HG03135 (cell line): Measurements from ENCODE around the gene ITGBL1.
A peak's percentile ranks its signal among the peaks of the same experiment; 100 is the strongest.

ENCODE experiments used
- ATAC-seq: cut with Tn5 transposase; IDR thresholded peaks from one replicate; pipeline ENCODE4 v1.9.1; 2021; ENCODE audit warnings: mild to moderate bottlenecking, moderate library complexity; ENCODE audit not compliant: unreplicated experiment

The ITGBL1 gene, protein sequence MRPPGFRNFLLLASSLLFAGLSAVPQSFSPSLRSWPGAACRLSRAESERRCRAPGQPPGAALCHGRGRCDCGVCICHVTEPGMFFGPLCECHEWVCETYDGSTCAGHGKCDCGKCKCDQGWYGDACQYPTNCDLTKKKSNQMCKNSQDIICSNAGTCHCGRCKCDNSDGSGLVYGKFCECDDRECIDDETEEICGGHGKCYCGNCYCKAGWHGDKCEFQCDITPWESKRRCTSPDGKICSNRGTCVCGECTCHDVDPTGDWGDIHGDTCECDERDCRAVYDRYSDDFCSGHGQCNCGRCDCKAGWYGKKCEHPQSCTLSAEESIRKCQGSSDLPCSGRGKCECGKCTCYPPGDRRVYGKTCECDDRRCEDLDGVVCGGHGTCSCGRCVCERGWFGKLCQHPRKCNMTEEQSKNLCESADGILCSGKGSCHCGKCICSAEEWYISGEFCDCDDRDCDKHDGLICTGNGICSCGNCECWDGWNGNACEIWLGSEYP

DNA sequence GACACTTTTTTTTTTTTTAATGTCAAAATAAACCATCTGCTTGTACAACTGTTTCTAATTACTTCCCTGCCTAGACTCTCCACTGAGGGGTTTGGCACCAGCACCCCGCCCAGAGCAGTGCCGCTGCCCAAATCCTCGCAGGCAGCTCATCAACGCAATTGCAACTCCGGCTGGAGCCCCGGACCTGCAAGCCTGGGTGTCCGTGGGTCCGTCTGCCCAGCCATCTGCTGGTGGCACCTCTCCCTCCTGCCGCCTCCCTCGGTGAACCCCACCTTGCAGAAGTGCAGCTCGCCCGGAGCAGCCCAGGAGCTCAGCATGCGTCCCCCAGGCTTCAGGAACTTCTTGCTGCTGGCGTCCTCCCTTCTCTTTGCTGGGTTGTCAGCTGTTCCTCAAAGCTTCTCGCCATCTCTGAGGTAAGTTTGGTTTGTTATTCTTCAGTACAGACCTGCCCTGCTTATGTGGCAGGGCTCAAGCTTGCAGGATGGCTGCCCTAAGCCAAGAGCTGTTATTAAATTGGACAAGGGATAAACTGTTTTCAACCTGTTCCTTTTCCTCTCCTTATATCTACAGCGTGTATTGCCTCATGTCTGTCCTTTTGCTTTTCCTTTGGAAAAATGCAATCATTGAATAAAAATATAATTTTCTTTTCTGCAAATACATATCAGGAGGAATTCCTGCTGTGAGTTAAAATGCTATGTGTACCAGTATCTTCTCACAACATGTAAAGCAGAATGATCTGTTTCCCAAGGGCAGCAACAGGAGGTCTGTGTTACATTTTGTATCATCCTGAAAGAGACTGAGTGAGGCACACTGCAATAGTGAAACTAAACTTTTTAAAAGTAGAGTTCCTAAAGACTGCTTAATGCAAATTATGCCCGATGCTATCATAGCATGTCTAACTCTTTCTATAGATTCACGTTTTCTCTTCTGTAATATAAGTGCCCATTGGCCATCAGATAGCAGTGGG lies at the start of gene ITGBL1:
TSS of gene ITGBL1 (plus strand) at position 157 of the 967 bp plus-strand sequence. CDS start at position 316, 159 bp downstream.
- peak; percentile 82 for ATAC-seq

- no peak for ATAC-seq
Observed at GRCh38 chr13:101406791-101407190, 45.7 kb upstream of the ITGBL1 start.

GRCh38 chr13:101408154-101408553 lies 44.3 kb upstream of the ITGBL1 start:
- ATAC-seq, result no peak

GRCh38 chr13:101408992-101409656 lies 43.4 kb upstream of the ITGBL1 start:
- no peak for ATAC-seq

DNA sequence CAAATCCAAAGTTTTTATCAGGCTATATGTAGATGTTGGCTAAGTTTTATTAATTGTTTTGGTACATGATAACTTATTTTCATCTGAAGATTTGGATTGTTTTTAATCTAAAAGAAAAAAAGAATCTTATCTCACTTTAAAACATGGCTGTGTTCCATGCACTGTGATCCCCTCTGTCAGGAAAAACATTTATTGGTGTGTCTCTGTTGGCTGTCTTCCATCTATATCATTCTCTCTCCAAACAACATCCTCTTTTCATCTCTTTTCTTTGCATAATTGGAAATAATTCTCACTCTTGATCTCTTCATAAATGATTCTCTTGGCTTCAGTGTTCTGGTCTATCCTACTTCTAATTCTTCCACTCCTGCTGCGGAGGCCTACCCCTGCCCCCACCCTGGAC lies 40.4 kb upstream of the ITGBL1 start:
- no peak for ATAC-seq

- no peak for ATAC-seq
Observed at GRCh38 chr13:101415358-101416174, 36.9 kb upstream of the ITGBL1 start.

DNA sequence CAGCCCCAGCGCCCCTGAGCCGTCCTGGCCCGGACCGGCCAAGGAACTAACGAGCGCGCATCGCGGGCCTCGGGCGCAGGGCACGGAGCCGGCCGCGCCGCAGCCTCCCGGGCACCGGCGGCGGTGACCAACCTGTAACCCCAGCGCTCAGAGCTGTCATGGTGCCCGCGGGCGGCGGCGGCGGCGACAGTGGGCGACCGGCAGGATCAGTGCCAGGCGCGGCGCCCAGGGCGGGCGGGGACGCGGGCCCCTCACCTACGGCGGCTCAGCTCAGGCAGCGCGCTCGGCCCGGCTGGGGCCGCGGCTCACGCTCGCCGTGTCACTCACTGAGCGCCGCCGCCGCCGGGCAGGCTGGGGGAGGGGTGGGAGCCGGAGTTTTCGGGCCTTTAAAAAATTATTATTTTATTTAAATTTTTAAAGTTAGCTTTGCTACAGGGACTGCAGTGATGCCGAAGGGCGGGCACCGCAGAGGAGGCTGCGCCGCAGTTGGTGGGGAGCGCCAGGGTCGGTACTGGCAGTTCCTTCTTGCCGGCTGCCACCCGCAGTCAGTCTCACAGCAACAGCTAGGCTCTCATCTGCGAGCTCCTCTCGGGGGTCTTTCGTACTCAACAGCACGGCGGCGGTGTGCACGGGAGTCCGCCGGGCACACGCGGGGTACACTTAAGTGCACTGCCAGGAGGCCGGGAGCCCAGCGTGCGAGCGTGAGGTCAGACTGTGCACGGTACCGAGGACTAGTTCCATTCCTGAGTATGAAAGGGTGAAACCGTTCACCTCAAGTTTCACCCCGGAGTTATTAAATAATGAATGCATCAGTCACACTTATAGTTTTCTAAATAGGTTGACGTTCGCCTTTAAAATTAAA lies 36.1 kb upstream of the ITGBL1 start, which contains the start of gene NALCN:
TSS of gene NALCN (minus strand) at position 328 of the 862 bp plus-strand sequence. CDS start 17,382 bp downstream, outside the sequence.
- no peak for ATAC-seq

DNA sequence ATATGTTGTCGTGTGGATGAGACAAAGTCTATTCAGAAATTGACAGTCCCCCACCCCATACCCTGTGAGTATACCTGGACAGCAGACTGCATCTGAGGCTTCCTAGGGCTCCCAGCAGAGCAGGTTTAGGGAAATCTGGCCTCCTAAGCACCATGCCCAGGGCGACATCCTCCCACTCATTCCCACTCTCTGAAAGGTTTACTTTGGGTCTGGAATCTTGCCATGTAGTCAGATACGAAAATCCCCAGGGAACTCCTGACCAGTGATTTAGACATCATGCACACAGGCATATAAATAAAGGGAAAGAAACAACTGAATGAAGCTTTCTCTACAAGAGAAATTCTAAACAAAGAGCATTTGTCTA lies 35.5 kb upstream of the ITGBL1 start:
- no peak for ATAC-seq

- no peak for ATAC-seq
Observed at GRCh38 chr13:101417501-101417900, 35.0 kb upstream of the ITGBL1 start.

DNA sequence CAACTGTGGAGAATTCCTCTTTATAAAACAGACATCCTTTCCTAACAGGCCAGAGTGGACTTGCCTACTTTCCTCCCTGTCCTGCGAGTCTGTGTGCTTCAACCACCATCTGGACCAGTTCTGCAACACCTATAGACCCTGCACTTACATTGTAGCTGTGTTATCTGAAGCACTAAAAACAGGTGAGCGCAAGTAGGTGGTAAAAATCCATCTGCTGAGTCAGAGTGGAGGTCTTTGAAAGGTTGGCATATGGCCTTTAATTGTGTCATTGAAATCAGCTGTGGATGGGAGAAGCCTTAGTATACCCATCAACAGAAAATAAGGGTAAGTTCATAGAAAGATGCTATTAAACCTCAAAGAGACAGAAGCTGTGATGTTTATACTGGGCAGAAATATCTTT lies 28.6 kb upstream of the ITGBL1 start:
- no peak for ATAC-seq

GRCh38 chr13:101424381-101425155 lies 27.9 kb upstream of the ITGBL1 start:
- ATAC-seq, result no peak

DNA sequence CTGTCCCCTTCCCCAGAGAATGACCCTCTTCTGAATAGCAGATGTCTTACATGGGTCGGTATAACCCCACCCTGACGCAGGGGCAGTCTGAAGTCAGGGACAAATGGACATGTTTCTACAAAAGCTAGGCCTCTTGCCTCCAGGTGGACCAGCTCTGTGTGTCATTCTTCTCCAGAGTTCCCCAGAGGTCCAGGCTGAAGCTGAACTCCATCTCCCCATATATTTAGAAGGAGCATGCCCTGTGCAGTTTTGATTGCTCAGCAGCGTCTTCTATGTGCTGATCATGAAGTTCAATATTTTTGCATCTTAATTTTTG lies 27.4 kb upstream of the ITGBL1 start:
- ATAC-seq, result no peak

- no peak for ATAC-seq
Observed at GRCh38 chr13:101425623-101426022, 26.9 kb upstream of the ITGBL1 start.

DNA sequence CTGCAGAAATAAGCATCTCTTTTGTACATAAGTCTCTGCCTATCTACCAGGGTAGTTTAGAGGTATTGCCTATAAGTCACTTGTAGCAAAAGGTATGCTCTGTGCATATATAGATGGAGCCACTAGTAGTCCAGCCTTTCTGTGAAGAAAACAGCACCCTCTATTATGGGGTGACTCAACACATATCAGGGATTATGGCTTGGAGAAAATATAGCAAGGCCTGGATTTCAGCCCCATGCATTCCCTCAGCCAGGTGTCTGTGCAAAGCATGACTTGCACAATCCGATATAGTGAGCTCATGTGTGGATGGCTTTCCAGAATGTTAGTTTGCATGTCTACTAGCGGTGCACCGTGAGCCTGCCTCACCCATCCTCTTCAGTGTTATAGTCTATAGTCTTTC lies 22.7 kb upstream of the ITGBL1 start:
- no peak for ATAC-seq

DNA sequence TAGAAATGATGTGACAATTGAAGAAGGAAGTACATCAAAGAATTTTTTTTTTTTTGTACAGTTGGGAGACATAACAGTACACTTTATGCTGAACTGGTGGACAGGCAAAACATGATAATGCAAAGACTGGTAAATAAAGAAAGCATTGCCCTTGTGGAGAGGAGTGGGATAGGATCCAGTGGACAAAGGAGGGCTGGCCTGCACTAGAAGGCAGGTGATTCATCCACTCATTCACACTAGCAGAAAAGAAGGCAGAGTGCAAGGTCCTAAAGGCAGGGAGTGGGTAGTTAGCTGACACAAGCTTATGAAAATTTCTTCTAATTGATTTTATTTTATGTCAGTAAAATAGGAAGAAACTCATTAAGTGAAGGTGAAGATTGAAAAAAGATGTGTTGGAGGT lies 18.6 kb upstream of the ITGBL1 start:
- no peak for ATAC-seq

GRCh38 chr13:101434486-101434885 lies 18.0 kb upstream of the ITGBL1 start:
- no peak for ATAC-seq

DNA sequence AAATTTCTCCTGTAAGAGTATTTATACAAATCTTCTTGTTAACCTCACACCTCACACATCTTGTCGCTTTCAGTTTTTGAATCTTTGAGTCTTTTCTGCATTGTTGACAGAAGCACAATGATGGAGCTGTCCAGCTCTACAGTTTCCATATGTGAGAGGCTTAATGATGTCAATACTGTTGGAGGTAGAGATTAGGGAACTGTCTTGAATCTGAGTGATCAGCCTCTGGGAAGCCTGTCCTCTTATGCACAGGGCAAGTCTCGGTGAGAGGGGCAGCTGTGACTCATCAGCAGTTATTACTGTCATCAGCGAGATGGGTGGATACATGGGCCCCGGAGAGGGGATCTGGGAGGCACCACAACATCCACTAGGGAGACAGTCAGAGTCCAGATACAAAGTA lies 4.6 kb upstream of the ITGBL1 start:
- no peak for ATAC-seq
